Mesangial cell (primary cell): ENCODE data around the gene TIMP1. TPM values are rescaled to one million over a fixed set of nuclear protein-coding genes. Genes with fewer than 3 reads are reported as not detected.

Experiments
- total RNA-seq: library from RNA; depleted of rRNA; stranded (reverse); fragments of >200 nt; gene quantifications from 2 replicates; pipeline ENCODE4 v1.2.3, GENCODE V29; 2015

Gene TIMP1
- total RNA-seq = 389 and 449 TPM in 2 replicates

GRCh38 chrX:47581731-47582647 is at the start of gene TIMP1:
TSS of gene TIMP1 (plus strand) at chrX:47582436. CDS start at chrX:47583416, 980 bp downstream.

GRCh38 chrX:47560934-47561658 is 21.1 kb upstream of the TIMP1 start, which contains the start of gene ARAF:
TSS of gene ARAF (plus strand) at chrX:47561205. CDS start at chrX:47562968, 1,763 bp downstream.

GRCh38 chrX:47619486-47620302 is 37.5 kb downstream of the TIMP1 start, which contains the start of gene SYN1:
TSS of gene SYN1 (minus strand) at chrX:47619857. CDS start at chrX:47619728, 129 bp downstream.

GRCh38 chrX:47629419-47630200 is 47.4 kb downstream of the TIMP1 start, which contains the start of gene CFP:
TSS of gene CFP (minus strand) at chrX:47629930. CDS start at chrX:47629844, 86 bp downstream.

Other genes starting within 250 kb of the TIMP1 start
- 0.13 and 0.33 TPM in 2 replicates for gene ZNF157, start 211.9 kb upstream of the TIMP1 start, total RNA-seq
- 3.3 and 5.1 TPM in 2 replicates for gene ZNF41, start 99.2 kb upstream of the TIMP1 start, total RNA-seq
- gene ARAF, start 21.2 kb upstream of the TIMP1 start, total RNA-seq = 43.2 and 45.6 TPM in 2 replicates
- 0.33 and 1.6 TPM in 2 replicates for gene SYN1, start 37.4 kb downstream of the TIMP1 start, total RNA-seq
- gene CFP, start 47.5 kb downstream of the TIMP1 start, total RNA-seq = 0.13 and 0.16 TPM in 2 replicates
- 27.9 and 40.6 TPM in 2 replicates for gene ELK1, start 68.1 kb downstream of the TIMP1 start, total RNA-seq
- gene UXT, start 76.7 kb downstream of the TIMP1 start, total RNA-seq = 96.2 and 121 TPM in 2 replicates